ENCODE measurements around the gene EIF3J. TPM values are rescaled to one million over a fixed set of nuclear protein-coding genes. Genes with fewer than 3 reads are reported as not detected.
"Not testable (repeated sequence)": the region's sequence is repeated elsewhere in the genome, so short reads cannot be mapped to it uniquely, and the experiment has no call there.

Gene EIF3J
- total RNA-seq, 1 donor from 2014 or later = 166 TPM

DNA sequence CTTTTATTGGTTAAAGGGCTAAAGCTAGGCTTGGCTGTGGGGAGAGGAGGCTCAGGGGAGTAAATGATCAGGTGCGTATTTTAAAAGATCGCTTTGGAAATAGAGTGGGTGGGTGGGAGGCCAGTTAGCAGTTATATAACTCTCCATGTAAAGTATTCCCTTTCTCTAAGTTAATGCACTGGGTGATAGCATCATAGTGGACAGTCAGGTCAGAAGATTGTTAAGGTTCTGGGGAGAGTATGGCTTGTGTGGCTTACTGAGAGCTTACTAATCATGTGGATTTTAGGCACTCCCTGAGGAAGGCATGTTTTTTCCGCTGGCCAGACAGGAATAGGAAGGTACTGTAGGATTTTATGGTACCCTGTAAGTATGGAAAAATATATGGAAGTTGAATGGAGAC lies 6.3 kb upstream of the EIF3J start:
- Mint-ChIP-seq H3K27me3 (no peaks in the 10 kb centered on the region), H3K4me3 (no peak overlapping the region), H3K4me1 (peaks cover 16% of the 10 kb centered on the region), H3K9me3 (no peaks in the 10 kb centered on the region), H3K36me3 (ENCODE audit: low read depth) (peaks cover 20% of the 10 kb centered on the region), H3K27ac (no peak overlapping the region)
- intact Hi-C loops (cut with micrococcal nuclease) = no loop called here
- DNase-seq = no peak

DNA sequence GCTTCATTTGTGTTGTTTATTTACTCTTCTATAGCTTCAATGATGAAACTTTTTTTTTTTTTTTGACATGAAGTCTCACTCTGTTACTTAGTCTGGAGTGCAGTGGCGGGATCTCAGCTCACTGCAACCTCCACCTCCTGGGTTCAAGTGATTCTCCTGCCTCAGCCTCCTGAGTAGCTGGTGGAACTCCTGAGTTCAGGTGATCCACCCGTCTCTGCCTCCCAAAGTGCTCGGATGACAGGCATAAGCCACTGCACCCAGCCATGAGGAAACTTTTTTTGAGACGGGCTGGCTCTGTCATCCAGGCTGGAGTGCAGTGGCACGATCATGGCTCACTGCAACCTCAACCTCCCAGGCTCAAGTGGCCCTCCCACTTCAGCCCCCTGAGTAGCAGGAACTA lies 4.7 kb upstream of the EIF3J start:
- Mint-ChIP-seq H3K36me3 (ENCODE audit: low read depth) (peaks cover 18% of the 10 kb centered on the region), H3K4me1 (peaks cover 21% of the 10 kb centered on the region), H3K27ac (peak overlapping the region; percentile 39)
- DNase-seq; H3K27me3 Mint-ChIP-seq; intact Hi-C loops (cut with micrococcal nuclease); H3K9me3 Mint-ChIP-seq; H3K4me3 Mint-ChIP-seq: not testable (repeated sequence)

DNA sequence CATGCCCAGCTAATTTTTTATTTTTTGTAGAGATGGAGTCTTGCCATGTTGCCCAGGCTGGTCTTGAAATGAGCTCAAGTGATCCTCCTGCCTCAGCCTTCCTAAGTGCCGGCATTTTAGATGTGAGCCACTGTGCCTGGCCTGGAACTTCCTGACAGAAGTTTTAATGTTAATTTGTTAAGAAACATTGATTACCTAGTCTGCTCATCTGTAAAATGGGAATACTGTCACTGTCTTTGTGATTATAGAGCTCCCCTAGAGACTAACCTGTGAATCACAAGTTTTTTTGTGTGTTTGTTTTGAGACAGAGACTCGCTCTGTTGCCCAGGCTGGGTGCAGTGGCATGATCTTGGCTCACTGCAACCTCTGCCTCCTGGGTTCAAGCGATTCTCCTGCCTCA lies 4.3 kb upstream of the EIF3J start:
- H3K36me3 Mint-ChIP-seq (ENCODE audit: low read depth) = peaks cover 15% of the 10 kb centered on the region
- intact Hi-C loops (cut with micrococcal nuclease) = no loop called here
- no peaks in the 10 kb centered on the region for H3K9me3 Mint-ChIP-seq

DNA sequence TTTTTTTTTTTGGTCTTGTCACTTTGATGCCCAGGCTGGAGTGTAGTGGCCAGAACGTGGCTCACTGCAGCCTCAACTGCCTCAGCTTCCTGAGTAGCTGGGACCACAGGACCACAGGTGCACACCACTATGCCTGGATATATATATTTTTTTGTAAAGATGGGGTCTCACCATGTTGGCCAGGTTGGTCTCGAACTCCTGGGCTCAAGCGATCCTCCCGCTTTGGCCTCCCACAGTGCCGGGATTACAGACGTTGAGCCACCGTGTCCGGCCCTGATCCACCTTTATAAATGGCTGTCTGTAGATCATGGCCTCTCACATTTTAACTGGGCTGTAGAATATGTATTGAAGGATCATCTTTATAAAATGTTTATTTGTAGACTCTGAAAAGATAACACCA lies 1.9 kb upstream of the EIF3J start:
- H3K4me1 Mint-ChIP-seq = peaks cover 30% of the 10 kb centered on the region
- H3K4me3 Mint-ChIP-seq = peak overlapping the region; percentile 59
- H3K27me3 Mint-ChIP-seq = no peaks in the 10 kb centered on the region
- no peaks in the 10 kb centered on the region for H3K9me3 Mint-ChIP-seq
- H3K27ac Mint-ChIP-seq = peak overlapping the region; percentile 46
- peaks cover 34% of the 10 kb centered on the region for H3K36me3 Mint-ChIP-seq (ENCODE audit: low read depth)
- DNase-seq = peak; percentile 58
- intact Hi-C loops (cut with micrococcal nuclease) = loop anchor here (5.0 kb wide), 1 partner anchor 662 kb away; no protein-coding TSS in a partner anchor

More for the DNA sequence above, 4.3 kb upstream of the EIF3J start:
- no peaks in the 10 kb centered on the region for H3K27me3 Mint-ChIP-seq
- H3K27ac Mint-ChIP-seq = peak overlapping the region; percentile 39
- H3K4me1 Mint-ChIP-seq = peaks cover 21% of the 10 kb centered on the region
- DNase-seq = no peak
- H3K4me3 Mint-ChIP-seq = no peak overlapping the region

DNA sequence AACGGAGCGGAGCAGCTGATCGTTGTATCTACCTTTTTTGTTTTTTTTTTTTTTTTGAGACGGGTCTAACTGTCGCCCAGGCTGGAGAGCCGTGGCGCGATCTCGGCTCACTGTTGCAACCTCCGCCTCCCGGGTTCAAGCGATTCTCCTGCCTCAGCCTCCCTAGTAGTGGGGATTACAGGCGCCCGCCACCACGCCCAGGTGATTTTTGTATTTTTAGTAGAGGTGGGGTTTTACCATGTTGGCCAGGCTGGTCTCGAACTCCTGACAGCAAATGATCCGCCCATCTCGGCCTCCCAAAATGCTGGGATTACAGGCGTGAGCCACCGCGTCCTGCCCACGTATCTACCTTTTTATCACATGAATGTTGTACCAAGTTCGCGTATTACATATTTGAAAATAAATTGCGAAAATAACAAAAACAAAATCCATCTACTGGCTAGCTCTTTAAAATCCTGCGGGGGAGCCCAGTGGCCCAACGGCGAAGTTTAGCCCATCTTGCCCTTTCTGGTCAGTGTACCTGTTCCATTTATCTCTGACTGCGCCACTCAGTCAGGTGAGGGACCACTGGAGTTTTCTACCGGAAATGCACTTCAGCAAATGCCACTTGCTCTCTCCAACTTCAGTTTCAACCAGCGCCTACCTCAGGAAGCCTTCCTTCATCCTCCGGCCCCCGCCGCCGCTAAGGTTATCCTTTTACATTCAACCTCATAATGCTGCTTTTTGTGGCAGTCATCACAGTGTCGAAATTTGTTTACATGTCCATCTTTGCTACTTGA lies 1.2 kb upstream of the EIF3J start:
- intact Hi-C loops (cut with micrococcal nuclease) = loop anchor here (2.0 to 5.0 kb wide), 5 partner anchors 109 to 662 kb away; partner anchors contain the start of genes CTDSPL2 and GOLM2
- DNase-seq = peak; percentile 81
- Mint-ChIP-seq H3K9me3 (no peaks in the 10 kb centered on the region), H3K27ac (peak overlapping the region; percentile 96), H3K4me1 (peaks cover 30% of the 10 kb centered on the region), H3K4me3 (peak overlapping the region; percentile 84), H3K27me3 (no peaks in the 10 kb centered on the region), H3K36me3 (ENCODE audit: low read depth) (peaks cover 39% of the 10 kb centered on the region)

DNA sequence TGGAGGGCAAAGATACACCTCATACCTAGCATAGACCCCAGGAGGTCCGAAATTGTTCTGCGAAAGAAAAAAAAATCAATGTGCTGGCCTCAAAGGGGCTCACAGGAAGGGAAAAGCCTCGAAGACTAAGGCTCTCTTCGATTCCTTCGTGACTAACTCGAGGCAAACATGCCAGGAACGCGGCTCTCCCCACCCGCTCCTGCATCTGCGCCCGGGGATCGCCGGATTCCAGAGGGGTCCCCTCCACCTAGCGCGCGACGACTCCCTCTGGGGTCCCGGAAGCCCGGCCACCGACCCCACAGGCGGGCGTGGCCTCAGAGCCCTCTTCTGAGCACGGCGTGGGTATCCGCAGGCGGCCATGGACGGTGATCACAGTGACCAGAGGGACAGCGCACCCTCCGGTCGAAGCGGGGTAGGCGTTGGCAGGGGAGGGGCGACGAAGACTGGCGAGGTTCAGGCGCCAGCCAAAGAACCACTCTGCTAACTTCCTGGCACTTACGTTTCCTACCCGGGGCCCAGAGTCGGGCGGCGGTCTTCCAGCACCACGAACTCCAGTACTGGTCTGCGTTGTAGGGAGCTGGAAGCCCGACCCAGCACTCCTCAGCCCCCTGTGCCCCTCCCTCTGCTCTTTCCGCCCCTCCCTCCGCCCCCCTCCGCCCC lies 515 bp upstream of the EIF3J start:
- peak overlapping the region; percentile 84 for H3K4me3 Mint-ChIP-seq
- peaks cover 45% of the 10 kb centered on the region for H3K36me3 Mint-ChIP-seq (ENCODE audit: low read depth)
- no peaks in the 10 kb centered on the region for H3K27me3 Mint-ChIP-seq
- DNase-seq = peak; percentile 93
- H3K9me3 Mint-ChIP-seq = no peaks in the 10 kb centered on the region
- H3K27ac Mint-ChIP-seq = peak overlapping the region; percentile 96
- intact Hi-C loops (cut with micrococcal nuclease) = loop anchor here (2.0 to 5.0 kb wide), 5 partner anchors 110 to 661 kb away; partner anchors contain the start of genes CTDSPL2 and GOLM2
- H3K4me1 Mint-ChIP-seq = peaks cover 36% of the 10 kb centered on the region

DNA sequence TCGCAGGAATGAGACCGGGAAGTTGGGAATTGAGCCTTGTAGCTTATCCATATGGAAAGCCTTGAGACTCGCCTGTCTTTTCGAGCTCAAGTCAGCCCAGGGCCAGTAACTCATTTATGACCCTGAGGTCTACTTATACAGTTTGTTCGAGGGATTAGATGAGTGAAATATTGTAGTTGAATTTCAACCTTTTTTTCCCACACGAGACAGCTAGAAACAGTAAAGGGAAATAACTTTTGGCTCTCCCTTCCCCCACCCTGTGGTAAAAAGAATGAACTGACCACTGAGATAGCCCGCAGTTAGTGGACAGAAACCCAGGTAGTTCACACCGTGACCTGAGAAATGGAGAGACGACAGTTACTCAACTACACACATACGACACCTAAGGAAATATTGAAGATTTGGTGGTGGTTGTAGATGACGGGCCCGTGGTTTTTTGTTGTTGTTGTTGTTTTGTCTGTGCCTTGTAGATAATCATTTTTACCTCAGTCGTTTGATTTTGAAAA lies 841 bp downstream of the EIF3J start:
- H3K4me3 Mint-ChIP-seq = peak overlapping the region; percentile 84
- peaks cover 55% of the 10 kb centered on the region for H3K36me3 Mint-ChIP-seq (ENCODE audit: low read depth)
- H3K9me3 Mint-ChIP-seq = no peaks in the 10 kb centered on the region
- peaks cover 47% of the 10 kb centered on the region for H3K4me1 Mint-ChIP-seq
- intact Hi-C loops (cut with micrococcal nuclease) = loop anchor here (1.0 to 5.0 kb wide), 6 partner anchors 9 to 660 kb away; partner anchors contain the start of genes CTDSPL2 and GOLM2
- no peaks in the 10 kb centered on the region for H3K27me3 Mint-ChIP-seq
- DNase-seq = peak; percentile 75
- H3K27ac Mint-ChIP-seq = peak overlapping the region; percentile 93

DNA sequence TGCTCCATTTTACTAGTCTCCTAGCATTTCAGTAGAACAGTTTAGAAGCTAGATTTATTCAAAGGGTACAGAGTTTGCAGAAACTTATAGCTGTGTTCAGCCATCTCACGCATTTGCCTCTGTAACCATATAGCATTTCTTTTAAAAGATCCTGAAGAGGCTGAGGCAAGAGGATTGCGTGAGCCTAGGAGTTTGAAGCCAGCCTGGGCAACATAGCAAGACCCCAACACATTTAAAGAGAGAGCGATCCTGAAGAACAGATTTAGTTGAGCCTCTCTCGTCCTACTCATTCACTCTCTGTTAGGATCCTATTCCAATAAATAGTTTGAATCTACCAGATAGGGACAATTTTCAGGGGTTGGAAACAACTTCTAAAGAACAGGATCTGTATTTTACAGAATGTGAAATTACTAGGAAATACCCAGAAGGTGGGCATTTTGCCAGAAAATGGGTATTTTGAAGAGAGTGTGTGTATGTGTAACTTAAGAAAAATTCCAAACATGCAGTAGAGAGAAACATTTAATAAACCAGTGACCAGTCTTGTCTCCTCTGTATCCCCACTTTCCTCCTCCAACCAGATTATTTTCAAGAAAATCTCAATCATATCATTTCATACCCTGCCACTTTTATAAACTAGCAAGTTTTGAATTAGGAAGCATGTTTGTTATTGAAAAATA lies 4.5 kb downstream of the EIF3J start:
- intact Hi-C loops (cut with micrococcal nuclease) = loop anchor here (10.0 kb wide), 1 partner anchor 717 kb away; the partner anchor contains the start of genes MFAP1 and WDR76
- H3K36me3 Mint-ChIP-seq (ENCODE audit: low read depth) = peaks cover 60% of the 10 kb centered on the region
- DNase-seq = peak; percentile 45
- H3K4me3 Mint-ChIP-seq = peak overlapping the region; percentile 4
- no peaks in the 10 kb centered on the region for H3K9me3 Mint-ChIP-seq
- H3K4me1 Mint-ChIP-seq = peaks cover 50% of the 10 kb centered on the region
- H3K27me3 Mint-ChIP-seq = no peaks in the 10 kb centered on the region
- H3K27ac Mint-ChIP-seq = peak overlapping the region; percentile 10

DNA sequence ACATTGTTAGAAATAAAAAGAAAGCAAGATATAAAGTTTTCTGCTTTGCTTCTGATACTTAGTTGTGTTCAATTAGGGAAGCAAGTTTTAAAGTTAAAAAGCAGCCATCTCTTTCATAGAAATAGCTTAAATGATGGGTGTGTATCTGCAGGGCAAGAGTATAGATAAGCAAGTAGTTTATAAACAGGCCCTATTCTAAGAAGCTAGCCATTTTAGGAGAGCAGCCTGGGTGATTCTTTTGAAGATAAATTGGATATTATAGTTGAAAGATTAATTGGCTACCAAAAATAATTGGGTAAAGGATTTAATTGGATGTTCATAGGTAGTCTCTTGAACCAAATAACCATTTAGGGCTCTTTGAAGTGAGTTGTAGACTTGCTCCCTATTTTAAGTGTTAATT lies 5.6 kb downstream of the EIF3J start:
- peaks cover 60% of the 10 kb centered on the region for H3K36me3 Mint-ChIP-seq (ENCODE audit: low read depth)
- DNase-seq = peak; percentile 7
- intact Hi-C loops (cut with micrococcal nuclease) = loop anchor here (10.0 kb wide), 1 partner anchor 718 kb away; the partner anchor contains the start of genes MFAP1 and WDR76
- no peak overlapping the region for H3K4me3 Mint-ChIP-seq
- no peaks in the 10 kb centered on the region for H3K27me3 Mint-ChIP-seq
- H3K27ac Mint-ChIP-seq = peak overlapping the region; percentile 11
- H3K9me3 Mint-ChIP-seq = no peaks in the 10 kb centered on the region
- H3K4me1 Mint-ChIP-seq = peaks cover 54% of the 10 kb centered on the region

DNA sequence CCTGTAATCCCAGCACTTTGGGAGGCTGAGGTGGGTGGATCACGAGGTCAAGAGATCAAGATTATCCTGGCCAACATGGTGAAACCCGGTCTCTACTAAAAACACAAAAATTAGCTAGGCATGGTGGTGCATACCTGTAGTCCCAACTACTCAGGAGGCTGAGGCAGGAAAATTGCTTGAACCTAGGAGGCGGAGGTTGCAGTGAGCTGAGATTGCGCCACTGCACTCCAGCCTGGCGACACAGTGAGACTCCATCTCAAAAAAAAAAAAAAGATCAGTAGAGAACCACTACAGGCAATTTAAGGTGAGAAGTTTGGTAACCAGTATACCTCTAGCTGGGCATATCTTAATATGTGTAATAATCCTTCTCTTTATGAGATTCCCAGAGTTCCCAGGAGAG lies 7.8 kb downstream of the EIF3J start:
- intact Hi-C loops (cut with micrococcal nuclease) = loop anchor here (5.0 to 10.0 kb wide), 2 partner anchors 183 to 720 kb away; partner anchors contain the start of genes MFAP1 and WDR76
- H3K27ac Mint-ChIP-seq, H3K27me3 Mint-ChIP-seq, DNase-seq, H3K9me3 Mint-ChIP-seq: not testable (repeated sequence)
- H3K4me1 Mint-ChIP-seq = peaks cover 45% of the 10 kb centered on the region
- peaks cover 49% of the 10 kb centered on the region for H3K36me3 Mint-ChIP-seq (ENCODE audit: low read depth)
- H3K4me3 Mint-ChIP-seq = peak overlapping the region; percentile 45

DNA sequence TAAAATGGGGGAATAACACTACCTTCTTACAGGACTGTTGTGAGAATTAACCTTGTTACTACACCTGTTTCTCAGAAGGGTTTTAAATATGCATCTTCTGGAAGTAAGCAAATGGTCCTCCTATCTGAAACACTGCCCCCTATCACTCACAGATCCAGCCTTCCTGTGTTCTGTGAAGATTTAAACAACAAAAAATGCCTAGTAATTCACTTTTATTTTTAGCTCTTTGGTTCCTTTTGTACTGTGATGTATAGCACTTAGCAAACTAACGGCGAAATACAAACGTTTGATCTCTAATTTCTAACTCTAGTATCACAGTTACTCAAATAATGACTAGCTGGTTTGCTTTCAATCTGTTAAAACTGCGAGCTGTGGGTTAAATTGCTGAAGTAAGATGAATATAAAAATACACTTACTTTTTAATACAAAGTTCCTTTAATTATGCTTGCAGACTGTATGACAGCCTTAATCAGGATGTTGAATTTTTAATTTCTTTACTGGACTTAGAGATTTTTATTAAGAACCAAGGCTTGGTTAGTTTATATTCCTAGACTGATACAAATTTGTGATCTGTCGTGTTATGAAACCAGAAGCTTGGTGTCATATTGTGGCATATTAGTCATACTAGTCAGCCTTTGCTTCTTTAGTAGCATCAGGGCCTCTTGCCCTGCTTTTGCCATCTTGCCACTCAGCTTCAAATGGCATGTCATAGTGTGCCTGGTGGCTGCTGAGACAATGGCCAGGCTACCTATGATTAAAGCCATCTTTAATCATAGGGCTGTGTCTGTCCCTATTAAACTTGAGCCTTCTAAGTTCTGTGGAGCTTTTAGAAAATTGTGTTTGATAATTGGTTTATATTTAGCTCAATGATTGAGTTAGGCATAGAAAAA lies 9.2 kb downstream of the EIF3J start:
- H3K27me3 Mint-ChIP-seq = no peaks in the 10 kb centered on the region
- H3K4me1 Mint-ChIP-seq = peaks cover 36% of the 10 kb centered on the region
- H3K4me3 Mint-ChIP-seq = peak overlapping the region; percentile 62
- intact Hi-C loops (cut with micrococcal nuclease) = loop anchor here (1.0 to 10.0 kb wide), 4 partner anchors 8 to 721 kb away; partner anchors contain the start of genes MFAP1 and WDR76
- peak overlapping the region; percentile 84 for H3K27ac Mint-ChIP-seq
- no peaks in the 10 kb centered on the region for H3K9me3 Mint-ChIP-seq
- peaks cover 45% of the 10 kb centered on the region for H3K36me3 Mint-ChIP-seq (ENCODE audit: low read depth)
- peak; percentile 75 for DNase-seq

DNA sequence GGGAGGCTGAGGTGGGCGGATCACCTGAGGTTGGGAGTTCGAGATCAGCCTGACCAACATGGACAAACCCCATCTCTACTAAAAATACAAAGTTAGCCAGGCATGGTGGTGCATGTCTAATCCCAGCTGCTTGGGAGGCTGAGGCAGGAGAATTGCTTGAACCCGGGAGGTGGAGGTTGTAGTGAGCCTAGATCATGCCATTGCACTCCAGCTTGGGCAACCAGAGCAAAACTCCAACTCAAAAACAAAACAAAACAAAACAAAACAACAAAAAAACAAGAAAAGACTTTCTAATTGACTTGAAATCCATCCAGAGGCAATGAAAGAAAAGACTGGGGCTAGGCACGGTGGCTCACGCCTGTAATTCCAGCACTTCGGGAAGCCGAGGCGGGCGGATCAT lies 12.2 kb downstream of the EIF3J start:
- peak overlapping the region; percentile 37 for H3K27ac Mint-ChIP-seq
- intact Hi-C loops (cut with micrococcal nuclease) = loop anchor here (5.0 to 10.0 kb wide), 2 partner anchors 178 to 724 kb away; partner anchors contain the start of genes MFAP1 and WDR76
- peaks cover 33% of the 10 kb centered on the region for H3K36me3 Mint-ChIP-seq (ENCODE audit: low read depth)
- H3K27me3 Mint-ChIP-seq, DNase-seq, H3K9me3 Mint-ChIP-seq, H3K4me3 Mint-ChIP-seq: not testable (repeated sequence)
- peaks cover 14% of the 10 kb centered on the region for H3K4me1 Mint-ChIP-seq

Measured in activated CD4-positive, alpha-beta T cell treated with anti-CD3 and anti-CD28 coated beads, Interleukin-2, amount 10 ng/mL, durations not matched to agents 24 days and 14 days (primary cell).